SK-N-DZ (cell line): ENCODE results near the gene PCDHB4.
"Not testable (repeated sequence)": the region's sequence is repeated elsewhere in the genome, so short reads cannot be mapped to it uniquely, and the experiment has no call there.

Experiments
- DNase-seq: peaks from one replicate; pipeline ENCODE4 v3.0.0-alpha.2; 2015; ENCODE audit warnings: low spot score

PCDHB4 gene

DNA sequence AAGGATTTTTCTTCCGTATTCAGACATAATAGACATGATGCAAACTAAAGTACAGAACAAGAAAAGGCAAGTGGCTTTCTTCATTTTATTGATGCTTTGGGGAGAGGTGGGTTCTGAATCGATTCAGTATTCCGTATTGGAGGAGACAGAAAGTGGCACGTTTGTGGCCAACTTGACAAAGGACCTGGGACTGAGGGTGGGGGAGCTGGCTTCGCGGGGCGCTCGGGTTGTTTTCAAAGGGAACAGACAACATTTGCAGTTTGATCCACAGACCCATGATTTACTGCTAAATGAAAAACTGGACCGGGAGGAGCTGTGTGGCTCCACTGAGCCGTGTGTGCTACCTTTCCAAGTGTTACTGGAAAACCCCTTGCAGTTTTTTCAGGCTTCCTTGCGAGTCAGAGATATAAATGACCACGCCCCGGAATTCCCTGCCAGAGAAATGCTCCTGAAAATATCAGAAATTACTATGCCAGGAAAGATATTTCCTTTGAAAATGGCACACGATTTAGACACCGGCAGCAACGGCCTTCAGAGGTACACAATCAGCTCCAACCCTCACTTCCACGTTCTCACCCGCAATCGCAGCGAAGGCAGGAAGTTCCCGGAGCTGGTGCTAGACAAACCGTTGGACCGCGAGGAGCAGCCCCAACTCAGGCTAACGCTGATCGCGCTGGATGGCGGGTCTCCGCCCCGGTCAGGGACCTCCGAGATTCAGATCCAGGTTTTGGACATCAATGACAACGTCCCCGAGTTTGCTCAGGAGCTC is 28.8 kb downstream of the PCDHB4 start:
- no peak for DNase-seq

DNA sequence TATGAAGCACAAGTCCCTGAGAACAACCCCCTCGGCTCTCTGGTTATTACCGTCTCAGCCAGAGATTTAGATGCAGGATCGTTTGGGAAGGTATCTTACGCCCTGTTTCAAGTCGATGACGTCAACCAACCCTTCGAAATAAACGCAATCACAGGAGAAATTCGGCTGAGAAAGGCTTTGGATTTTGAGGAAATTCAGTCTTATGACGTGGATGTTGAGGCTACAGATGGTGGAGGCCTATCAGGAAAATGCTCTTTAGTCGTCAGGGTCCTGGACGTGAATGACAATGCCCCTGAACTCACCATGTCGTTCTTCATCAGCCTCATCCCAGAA is 29.3 kb downstream of the PCDHB4 start:
- no peak for DNase-seq

DNA sequence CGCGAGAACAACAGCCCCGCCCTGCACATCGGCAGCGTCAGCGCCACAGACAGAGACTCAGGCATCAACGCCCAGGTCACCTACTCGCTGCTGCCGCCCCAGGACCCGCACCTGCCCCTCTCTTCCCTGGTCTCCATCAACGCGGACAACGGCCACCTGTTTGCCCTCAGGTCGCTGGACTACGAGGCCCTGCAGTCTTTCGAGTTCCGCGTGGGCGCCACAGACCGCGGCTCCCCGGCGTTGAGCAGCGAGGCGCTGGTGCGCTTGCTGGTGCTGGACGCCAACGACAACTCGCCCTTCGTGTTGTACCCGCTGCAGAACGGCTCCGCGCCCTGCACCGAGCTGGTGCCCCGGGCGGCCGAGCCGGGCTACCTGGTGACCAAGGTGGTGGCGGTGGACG is 30.0 kb downstream of the PCDHB4 start:
- not testable (repeated sequence) for DNase-seq

DNA sequence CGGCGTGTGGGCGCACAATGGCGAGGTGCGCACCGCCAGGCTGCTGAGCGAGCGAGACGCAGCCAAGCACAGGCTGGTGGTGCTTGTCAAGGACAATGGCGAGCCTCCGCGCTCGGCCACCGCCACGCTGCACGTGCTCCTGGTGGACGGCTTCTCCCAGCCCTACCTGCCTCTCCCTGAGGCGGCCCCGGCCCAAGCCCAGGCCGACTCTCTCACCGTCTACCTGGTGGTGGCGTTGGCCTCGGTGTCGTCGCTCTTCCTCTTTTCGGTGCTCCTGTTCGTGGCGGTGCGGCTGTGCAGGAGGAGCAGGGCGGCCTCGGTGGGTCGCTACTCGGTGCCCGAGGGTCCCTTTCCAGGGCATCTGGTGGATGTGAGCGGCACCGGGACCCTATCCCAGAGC is 30.5 kb downstream of the PCDHB4 start:
- not testable (repeated sequence) for DNase-seq

DNA sequence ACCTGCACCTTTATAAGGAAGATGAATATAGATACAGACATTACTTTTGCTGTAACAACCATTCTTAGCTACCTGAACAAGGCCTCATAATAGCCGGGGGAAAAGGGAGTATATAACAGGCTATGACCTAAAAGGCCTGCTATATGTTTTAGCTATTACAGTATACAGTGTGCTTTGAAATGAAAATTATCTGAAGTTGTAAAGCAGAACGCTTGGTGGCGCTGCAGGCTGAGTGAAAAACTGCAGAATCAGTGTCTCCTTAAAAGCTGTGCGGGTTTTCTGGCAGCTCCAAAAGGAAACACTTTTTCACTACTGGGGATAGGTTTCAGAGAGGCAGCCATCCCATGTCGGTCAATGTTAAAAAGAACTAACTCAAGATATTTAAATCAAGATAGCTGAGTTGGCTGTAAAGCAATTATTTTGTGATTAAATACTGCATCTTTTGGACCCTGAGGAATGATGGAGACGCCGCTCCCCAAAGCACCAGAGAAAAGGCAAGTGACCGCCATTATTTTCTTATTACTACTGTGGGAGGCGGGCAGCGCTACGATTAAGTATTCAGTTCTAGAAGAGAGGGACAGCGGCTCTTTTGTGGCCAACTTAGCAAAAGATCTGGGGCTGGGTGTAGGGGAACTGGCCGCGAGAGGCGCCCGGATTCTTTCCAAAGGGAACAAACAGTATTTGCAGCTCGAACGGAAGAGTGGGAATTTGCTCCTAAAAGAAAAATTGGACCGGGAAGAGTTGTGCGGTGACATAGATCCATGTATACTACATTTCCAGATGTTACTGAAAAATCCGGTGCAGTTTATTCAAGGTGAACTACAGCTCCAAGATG is 34.1 kb downstream of the PCDHB4 start:
- DNase-seq: no peak

DNA sequence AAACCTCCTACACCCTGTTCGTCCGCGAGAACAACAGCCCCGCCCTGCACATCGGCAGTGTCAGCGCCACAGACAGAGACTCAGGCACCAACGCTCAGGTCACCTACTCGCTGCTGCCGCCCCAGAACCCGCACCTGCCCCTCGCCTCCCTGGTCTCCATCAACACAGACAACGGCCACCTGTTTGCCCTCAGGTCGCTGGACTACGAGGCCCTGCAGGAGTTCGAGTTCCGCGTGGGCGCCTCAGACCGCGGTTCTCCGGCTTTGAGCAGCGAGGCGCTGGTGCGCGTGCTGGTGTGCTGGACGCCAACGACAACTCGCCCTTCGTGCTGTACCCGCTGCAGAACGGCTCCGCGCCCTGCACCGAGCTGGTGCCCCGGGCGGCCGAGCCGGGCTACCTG is 35.7 kb downstream of the PCDHB4 start:
- DNase-seq: not testable (repeated sequence)

DNA sequence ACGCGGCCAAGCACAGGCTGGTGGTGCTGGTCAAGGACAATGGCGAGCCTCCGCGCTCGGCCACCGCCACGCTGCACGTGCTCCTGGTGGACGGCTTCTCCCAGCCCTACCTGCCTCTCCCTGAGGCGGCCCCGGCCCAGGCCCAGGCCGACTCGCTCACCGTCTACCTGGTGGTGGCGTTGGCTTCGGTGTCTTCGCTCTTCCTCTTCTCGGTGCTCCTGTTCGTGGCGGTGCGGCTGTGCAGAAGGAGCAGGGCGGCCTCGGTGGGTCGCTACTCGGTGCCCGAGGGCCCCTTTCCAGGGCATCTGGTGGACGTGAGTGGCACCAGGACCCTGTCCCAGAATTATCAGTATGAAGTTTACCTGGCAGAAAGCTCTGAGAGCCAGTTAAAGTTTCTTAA is 36.3 kb downstream of the PCDHB4 start:
- DNase-seq: not testable (repeated sequence)

DNA sequence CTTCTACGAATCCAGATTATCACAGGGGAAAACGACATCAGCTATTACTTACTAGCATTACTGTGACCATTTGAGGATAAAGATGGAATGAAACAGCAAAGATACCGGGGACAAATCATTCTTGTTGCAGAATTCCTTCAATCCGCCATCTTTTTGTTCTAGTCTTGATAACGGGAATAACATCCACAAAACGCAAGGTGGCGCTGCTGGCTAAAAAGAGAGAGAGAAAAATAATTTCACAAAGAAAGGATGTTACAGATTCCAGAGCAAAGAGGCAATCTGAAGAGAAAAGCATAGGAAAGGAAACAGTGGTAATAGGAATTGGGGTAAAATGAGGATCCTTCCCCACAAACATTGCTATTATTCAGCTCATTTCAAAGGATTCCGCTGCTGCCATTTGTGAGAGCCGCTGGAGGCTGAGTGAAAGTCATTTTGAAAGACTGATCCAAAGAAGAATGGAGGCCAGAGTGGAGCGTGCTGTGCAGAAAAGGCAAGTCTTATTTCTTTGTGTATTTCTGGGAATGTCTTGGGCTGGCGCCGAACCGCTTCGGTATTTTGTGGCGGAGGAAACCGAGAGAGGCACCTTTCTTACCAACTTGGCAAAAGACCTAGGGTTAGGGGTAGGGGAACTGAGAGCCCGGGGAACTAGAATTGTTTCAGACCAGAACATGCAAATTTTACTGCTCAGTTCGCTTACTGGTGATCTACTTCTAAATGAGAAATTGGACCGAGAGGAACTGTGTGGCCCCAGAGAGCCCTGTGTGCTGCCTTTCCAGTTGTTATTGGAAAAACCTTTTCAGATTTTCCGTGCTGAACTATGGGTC is 51.0 kb downstream of the PCDHB4 start, which contains the start of gene PCDHB7:
Gene PCDHB7 (plus strand): TSS at position 264 of the 824 bp plus-strand sequence. CDS start 192 bp downstream, at position 456.
- DNase-seq: peak; percentile 45

DNA sequence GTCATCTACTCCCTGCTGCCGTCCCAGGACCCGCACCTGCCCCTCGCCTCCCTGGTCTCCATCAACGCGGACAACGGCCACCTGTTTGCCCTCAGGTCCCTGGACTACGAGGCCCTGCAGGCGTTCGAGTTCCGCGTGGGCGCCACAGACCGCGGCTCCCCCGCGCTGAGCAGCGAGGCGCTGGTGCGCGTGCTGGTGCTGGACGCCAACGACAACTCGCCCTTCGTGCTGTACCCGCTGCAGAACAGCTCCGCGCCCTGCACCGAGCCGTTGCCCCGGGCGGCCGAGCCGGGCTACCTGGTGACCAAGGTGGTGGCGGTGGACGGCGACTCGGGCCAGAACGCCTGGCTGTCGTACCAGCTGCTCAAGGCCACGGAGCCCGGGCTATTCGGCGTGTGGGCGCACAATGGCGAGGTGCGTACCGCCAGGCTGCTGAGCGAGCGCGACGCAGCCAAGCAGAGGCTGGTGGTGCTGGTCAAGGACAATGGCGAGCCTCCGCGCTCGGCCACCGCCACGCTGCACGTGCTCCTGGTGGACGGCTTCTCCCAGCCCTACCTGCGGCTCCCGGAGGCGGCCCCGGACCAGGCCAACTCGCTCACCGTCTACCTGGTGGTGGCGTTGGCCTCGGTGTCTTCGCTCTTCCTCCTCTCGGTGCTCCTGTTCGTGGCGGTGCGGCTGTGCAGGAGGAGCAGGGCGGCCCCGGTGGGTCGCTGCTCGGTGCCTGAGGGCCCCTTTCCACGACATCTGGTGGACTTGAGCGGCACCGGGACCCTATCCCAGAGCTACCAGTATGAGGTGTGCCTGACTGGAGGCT is 52.9 kb downstream of the PCDHB4 start:
- DNase-seq: not testable (repeated sequence)
